PC-9 (cell line): ENCODE measurements around the gene FOXN1.

ENCODE experiments used
- CTCF ChIP-seq: fragments of 200-600 bp; sonication (generic); conservative IDR thresholded peaks from 2 replicates; pipeline ENCODE4 v1.6.1; 2017; ENCODE audit warnings: mixed run types, antibody characterized with exemption, mild to moderate bottlenecking, moderate library complexity
- EZH2 ChIP-seq: fragments of 200-600 bp; sonication (generic); IDR thresholded peaks from 2 replicates; pipeline ENCODE4 v1.8.0; 2017; ENCODE audit warnings: antibody characterized with exemption, low read depth

- no peak for TF ChIP-seq EZH2
- TF ChIP-seq CTCF = no peak
Measured at GRCh38 chr17:28519236-28519635, 13.1 kb downstream of the FOXN1 start.
